ENCODE data around the gene PRKN. TPM values are rescaled to one million over a fixed set of nuclear protein-coding genes. Genes with fewer than 3 reads are reported as not detected.

Gene PRKN
- total RNA-seq, 1 experiment from 2014 or later = 2.0 TPM

DNA sequence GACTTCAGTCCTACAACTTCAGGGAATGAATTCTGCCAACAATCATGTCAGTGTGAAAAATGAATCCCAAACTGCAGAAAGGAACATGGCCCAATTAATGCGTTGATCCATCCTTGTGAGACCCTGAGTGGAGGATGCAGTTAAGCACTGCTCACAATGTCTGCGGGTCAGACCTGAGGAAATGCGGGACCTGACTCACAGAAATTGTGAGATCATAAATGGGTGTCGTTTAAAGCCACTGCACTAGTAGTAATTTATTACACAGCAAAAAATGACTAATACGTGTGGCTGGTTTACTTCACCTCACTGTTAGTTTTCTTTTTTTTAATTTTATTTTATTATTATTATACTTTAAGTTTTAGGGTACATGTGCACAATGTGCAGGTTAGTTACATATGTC lies 505.0 kb downstream of the PRKN start:
- Mint-ChIP-seq H3K4me1 (0 out of 4 replicates have a peak, but pooled peaks cover 0 to 3% of the 10 kb centered on the region in 2 experiments), H3K27me3 (ENCODE audit: low read depth) (no peaks in the 10 kb centered on the region), H3K9me3 (no peaks in the 10 kb centered on the region), H3K36me3 (ENCODE audit: insufficient read depth in 1 of 3, low read depth in 3 of 3) (no peaks in the 10 kb centered on the region), H3K27ac (no peak overlapping the region), H3K4me3 (no peak overlapping the region)
- no peaks in the 10 kb centered on the region for H3K23me2 ChIP-seq (ENCODE audit: insufficient read length, low read depth, low read length, poor library complexity, severe bottlenecking)
- WGBS (ENCODE audit: extremely low coverage, insufficient read length, low lambda C conversion rate) = no CpG with 5 or more reads among the region's 5 CpGs
- H2AK5ac ChIP-seq (ENCODE audit: insufficient read length, low read length) = no peak overlapping the region
- no peak overlapping the region for H2BK5ac ChIP-seq (ENCODE audit: insufficient read length, low read length)
- H3K79me1 ChIP-seq (ENCODE audit: insufficient read depth, low read depth, low read length, poor library complexity, severe bottlenecking) = no peaks in the 10 kb centered on the region
- no peak overlapping the region for H3T11ph ChIP-seq (ENCODE audit: low read length)
- H2BK12ac ChIP-seq (ENCODE audit: insufficient read length, low read depth, low read length) = no peak overlapping the region
- no peaks in the 10 kb centered on the region for H4K20me1 ChIP-seq (ENCODE audit: control insufficient read depth, insufficient read depth, insufficient read length)
- H4K91ac ChIP-seq (ENCODE audit: insufficient read length, low read depth, low read length) = no peak overlapping the region
- H2BK120ac ChIP-seq (ENCODE audit: low read depth, low read length, poor library complexity, severe bottlenecking) = no peak overlapping the region
- H3K4ac ChIP-seq (ENCODE audit: low read depth, low read length) = no peak overlapping the region
- H3K9me3 ChIP-seq (ENCODE audit: control insufficient read depth, low read depth, low read length) = no peaks in the 10 kb centered on the region
- no peaks in the 10 kb centered on the region for H3K4me1 ChIP-seq (ENCODE audit: insufficient read depth, low read length)
- no peak overlapping the region for H3K14ac ChIP-seq (ENCODE audit: insufficient read depth, low read length)
- TF ChIP-seq, protein P1, sequence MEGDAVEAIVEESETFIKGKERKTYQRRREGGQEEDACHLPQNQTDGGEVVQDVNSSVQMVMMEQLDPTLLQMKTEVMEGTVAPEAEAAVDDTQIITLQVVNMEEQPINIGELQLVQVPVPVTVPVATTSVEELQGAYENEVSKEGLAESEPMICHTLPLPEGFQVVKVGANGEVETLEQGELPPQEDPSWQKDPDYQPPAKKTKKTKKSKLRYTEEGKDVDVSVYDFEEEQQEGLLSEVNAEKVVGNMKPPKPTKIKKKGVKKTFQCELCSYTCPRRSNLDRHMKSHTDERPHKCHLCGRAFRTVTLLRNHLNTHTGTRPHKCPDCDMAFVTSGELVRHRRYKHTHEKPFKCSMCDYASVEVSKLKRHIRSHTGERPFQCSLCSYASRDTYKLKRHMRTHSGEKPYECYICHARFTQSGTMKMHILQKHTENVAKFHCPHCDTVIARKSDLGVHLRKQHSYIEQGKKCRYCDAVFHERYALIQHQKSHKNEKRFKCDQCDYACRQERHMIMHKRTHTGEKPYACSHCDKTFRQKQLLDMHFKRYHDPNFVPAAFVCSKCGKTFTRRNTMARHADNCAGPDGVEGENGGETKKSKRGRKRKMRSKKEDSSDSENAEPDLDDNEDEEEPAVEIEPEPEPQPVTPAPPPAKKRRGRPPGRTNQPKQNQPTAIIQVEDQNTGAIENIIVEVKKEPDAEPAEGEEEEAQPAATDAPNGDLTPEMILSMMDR (conservative IDR thresholded peaks at IDR 0.05) = no peak
- no peaks in the 10 kb centered on the region for H3K27me3 ChIP-seq (ENCODE audit: insufficient read depth, low read length)
- H4K5ac ChIP-seq (ENCODE audit: insufficient read length, low read depth, low read length) = no peak overlapping the region
- DNase-seq = no peak
- no peak overlapping the region for H3K4me2 ChIP-seq (ENCODE audit: insufficient read depth, insufficient read length, low read length)
- H3K9ac ChIP-seq (ENCODE audit: extremely low read depth, insufficient read length, low read length) = no peak overlapping the region
- no peak overlapping the region for H4K8ac ChIP-seq (replicated peaks; ENCODE audit: insufficient read length, low read depth, low read length)
- H2BK15ac ChIP-seq (ENCODE audit: low read depth, low read length) = no peak overlapping the region
- no peak overlapping the region for H2AFZ ChIP-seq (ENCODE audit: low read length)
- no peak overlapping the region for H3K27ac ChIP-seq (ENCODE audit: insufficient read length, low read depth, low read length)
- no peak overlapping the region for H3K56ac ChIP-seq (ENCODE audit: insufficient read length, low read depth, low read length)
- no peak overlapping the region for H3K23ac ChIP-seq (ENCODE audit: insufficient read length, low read depth, low read length)
- no peaks in the 10 kb centered on the region for H3K79me2 ChIP-seq (ENCODE audit: insufficient read depth, low read length)
- H3K18ac ChIP-seq (ENCODE audit: insufficient read length, low read depth, low read length) = no peak overlapping the region
- H2BK20ac ChIP-seq (ENCODE audit: low read depth, low read length, poor library complexity, severe bottlenecking) = no peak overlapping the region
